HEK293 (cell line): ENCODE results near the gene BOC.

Experiments
- CTCF ChIA-PET: fragments of 350-600 bp; formaldehyde crosslinking; extraction: SDS; loops from one replicate; lab custom pipeline; 2021; ENCODE audit warnings: antibody characterized with exemption; lab: Yijun Ruan, JAX
- POLR2A ChIA-PET: fragments of 300-600 bp; formaldehyde crosslinking; extraction: SDS; loops from one replicate; lab custom pipeline; 2020; ENCODE audit warnings: antibody characterized with exemption, inconsistent platforms; lab: Yijun Ruan, JAX
- H3K27ac ChIP-seq: fragments of 200-500 bp; sonication (Bioruptor generic); 2 replicates; pipeline ENCODE4 v1.5.1; 2014; ENCODE audit warnings: low read depth, low read length, control low read depth, inconsistent platforms; ENCODE audit errors: extremely low read depth
- H3K36me3 ChIP-seq, 2 experiments: fragments of 200-500 bp in 1 of 2; sonication (Bioruptor generic) in 1 of 2; 1 replicate in 1 of 2; 2 replicates in 1 of 2; pipeline ENCODE4 v1.5.1; 2014 to 2017; ENCODE audit warnings: inconsistent platforms in 2 of 2, low read length in 2 of 2; ENCODE audit not compliant: control insufficient read depth in 2 of 2, insufficient read depth in 1 of 2
- H3K4me1 ChIP-seq: fragments of 200-500 bp; sonication (Bioruptor generic); 2 replicates; pipeline ENCODE4 v1.5.1; 2014; ENCODE audit warnings: mild to moderate bottlenecking, low read length, inconsistent platforms; ENCODE audit not compliant: control insufficient read depth, insufficient read depth
- H3K4me3 ChIP-seq: 2 replicates; pipeline ENCODE4 v1.5.1; 2011; ENCODE audit warnings: low read depth, mild to moderate bottlenecking, control low read depth, low read length, moderate library complexity
- H3K9me3 ChIP-seq: fragments of 200-500 bp; sonication (Bioruptor generic); 2 replicates; pipeline ENCODE4 v1.5.1; 2014; ENCODE audit warnings: low read depth, low read length, inconsistent platforms; ENCODE audit not compliant: control insufficient read depth, insufficient read depth
- KLF16 ChIP-seq: fragments of 450-650 bp; formaldehyde crosslinking; IDR thresholded peaks from 2 replicates; pipeline ENCODE4 v1.5.1; 2017; ENCODE audit warnings: missing biosample characterization, missing genetic modification characterization
- MEIS1 ChIP-seq: sonication (generic); formaldehyde crosslinking; IDR thresholded peaks from 2 replicates; pipeline ENCODE4 v1.8.1; 2022; ENCODE audit warnings: missing genetic modification reagents, mild to moderate bottlenecking, borderline replicate concordance
- PRDM10 ChIP-seq: fragments of 450-650 bp; formaldehyde crosslinking; IDR thresholded peaks from 2 replicates; pipeline ENCODE4 v1.5.1; 2016; ENCODE audit warnings: missing biosample characterization, missing genetic modification characterization
- PRDM4 ChIP-seq: fragments of 450-650 bp; formaldehyde crosslinking; IDR thresholded peaks from 2 replicates; pipeline ENCODE4 v1.5.1; 2017; ENCODE audit warnings: missing biosample characterization, missing genetic modification characterization
- REST ChIP-seq: fragments of 450-650 bp; formaldehyde crosslinking; IDR thresholded peaks from 2 replicates; pipeline ENCODE4 v1.5.1; 2016; ENCODE audit warnings: missing biosample characterization, missing genetic modification characterization
- SETDB1 ChIP-seq: IDR thresholded peaks from one replicate; pipeline ENCODE4 v1.6.1; 2017; ENCODE audit warnings: mild to moderate bottlenecking, low read length, moderate library complexity, mixed read lengths; ENCODE audit not compliant: insufficient read length
- SP2 ChIP-seq: fragments of 450-650 bp; formaldehyde crosslinking; IDR thresholded peaks from 2 replicates; pipeline ENCODE4 v1.5.1; 2016; ENCODE audit warnings: missing biosample characterization, missing genetic modification characterization
- SP3 ChIP-seq: fragments of 450-650 bp; formaldehyde crosslinking; IDR thresholded peaks from 2 replicates; pipeline ENCODE4 v1.5.1; 2016; ENCODE audit warnings: missing biosample characterization, missing genetic modification characterization
- ZBTB6 ChIP-seq: fragments of 450-650 bp; formaldehyde crosslinking; IDR thresholded peaks from 2 replicates; pipeline ENCODE4 v1.5.1; 2017; ENCODE audit warnings: missing biosample characterization, missing genetic modification characterization
- ZBTB8A ChIP-seq: fragments of 450-650 bp; formaldehyde crosslinking; IDR thresholded peaks from 2 replicates; pipeline ENCODE4 v1.5.1; 2016; ENCODE audit warnings: missing biosample characterization, missing genetic modification characterization
- ZNF175 ChIP-seq: fragments of 450-650 bp; formaldehyde crosslinking; IDR thresholded peaks from 2 replicates; pipeline ENCODE4 v1.5.1; 2016; ENCODE audit warnings: missing biosample characterization, missing genetic modification characterization
- ZNF214 ChIP-seq: fragments of 450-650 bp; formaldehyde crosslinking; IDR thresholded peaks from 2 replicates; pipeline ENCODE4 v1.5.1; 2017; ENCODE audit warnings: missing biosample characterization, mild to moderate bottlenecking, missing genetic modification characterization, borderline replicate concordance
- ZNF239 ChIP-seq: fragments of 450-650 bp; formaldehyde crosslinking; IDR thresholded peaks from 2 replicates; pipeline ENCODE4 v1.5.1; 2016; ENCODE audit warnings: missing biosample characterization, missing genetic modification characterization
- ZNF404 ChIP-seq: fragments of 450-650 bp; formaldehyde crosslinking; IDR thresholded peaks from 2 replicates; pipeline ENCODE4 v1.5.1; 2017; ENCODE audit warnings: missing biosample characterization, missing genetic modification characterization
- ZNF433 ChIP-seq: fragments of 450-650 bp; formaldehyde crosslinking; IDR thresholded peaks from 2 replicates; pipeline ENCODE4 v1.5.1; 2016; ENCODE audit warnings: missing biosample characterization, missing genetic modification characterization, low read depth
- ZNF585B ChIP-seq: fragments of 450-650 bp; formaldehyde crosslinking; IDR thresholded peaks from 2 replicates; pipeline ENCODE4 v1.5.1; 2016; ENCODE audit warnings: missing biosample characterization, missing genetic modification characterization
- ZNF624 ChIP-seq: fragments of 450-650 bp; formaldehyde crosslinking; IDR thresholded peaks from 2 replicates; pipeline ENCODE4 v1.5.1; 2017; ENCODE audit warnings: missing biosample characterization, missing genetic modification characterization
- ZNF639 ChIP-seq: fragments of 450-650 bp; formaldehyde crosslinking; IDR thresholded peaks from 2 replicates; pipeline ENCODE4 v1.5.1; 2016; ENCODE audit warnings: missing biosample characterization, missing genetic modification characterization
- ZNF658 ChIP-seq: fragments of 450-650 bp; formaldehyde crosslinking; IDR thresholded peaks from 2 replicates; pipeline ENCODE4; 2016; ENCODE audit warnings: missing biosample characterization, missing genetic modification characterization
- ZNF664 ChIP-seq: fragments of 450-650 bp; formaldehyde crosslinking; IDR thresholded peaks from 2 replicates; pipeline ENCODE4 v1.5.1; 2016; ENCODE audit warnings: missing biosample characterization, missing genetic modification characterization
- ZNF692 ChIP-seq: fragments of 450-650 bp; formaldehyde crosslinking; IDR thresholded peaks from 2 replicates; pipeline ENCODE4 v1.5.1; 2016; ENCODE audit warnings: missing biosample characterization, missing genetic modification characterization
- ZSCAN30 ChIP-seq: fragments of 450-650 bp; IDR thresholded peaks from 2 replicates; pipeline ENCODE4 v1.5.1; 2018; ENCODE audit warnings: missing biosample characterization, mild to moderate bottlenecking, missing genetic modification characterization, moderate library complexity

The BOC gene

GRCh38 chr3:113264283-113265131 is 53.1 kb downstream of the BOC start (continued):
- TF ChIP-seq ZBTB8A (tag by site-specific recombination) (no peak), ZNF624 (tag by site-specific recombination) (no peak), SP2 (tag by site-specific recombination) (no peak), MEIS1 (CRISPR knock-in tag) (no peak), ZNF664 (tag by site-specific recombination) (no peak)

- H3K9me3 ChIP-seq: no peaks in the 10 kb centered on the region
- peaks cover 0 to 4% of the 10 kb centered on the region in 2 experiments; a peak in 1 of 3 replicates for H3K36me3 ChIP-seq
- H3K4me3 ChIP-seq: no peak overlapping the region
- H3K27ac ChIP-seq: no peak overlapping the region
- ChIA-PET POLR2A (interaction anchor here (0.6 kb wide), 1 partner anchor 179 kb away, joined by 6 read pairs; no protein-coding TSS in a partner anchor), CTCF (interaction anchor here (0.7 to 0.9 kb wide), 2 partner anchors 13 to 130 kb away, joined by 3 to 4 read pairs; no protein-coding TSS in a partner anchor)
- no peaks in the 10 kb centered on the region for H3K4me1 ChIP-seq
- no peak for TF ChIP-seq ZNF433 (tag by site-specific recombination)
- no peak for TF ChIP-seq REST (tag by site-specific recombination)
- TF ChIP-seq ZSCAN30 (tag by site-specific recombination): no peak
- no peak for TF ChIP-seq SP3 (tag by site-specific recombination)
- TF ChIP-seq ZNF692 (tag by site-specific recombination): no peak
- no peak for TF ChIP-seq PRDM10 (tag by site-specific recombination)
- no peak for TF ChIP-seq ZNF658
- no peak for TF ChIP-seq ZNF639
- TF ChIP-seq PRDM4 (tag by site-specific recombination): no peak
- TF ChIP-seq ZNF175: no peak
- no peak for TF ChIP-seq ZNF404 (tag by site-specific recombination)
- no peak for TF ChIP-seq ZNF585B (tag by site-specific recombination)
- TF ChIP-seq ZBTB6 (tag by site-specific recombination): no peak
- no peak for TF ChIP-seq ZNF214
- TF ChIP-seq ZNF239 (tag by site-specific recombination): no peak
- no peak for TF ChIP-seq KLF16 (tag by site-specific recombination)
- no peak for TF ChIP-seq SETDB1
These were observed 53.9 kb downstream of the BOC start for GRCh38 chr3:113265231-113265630.
